Transverse colon (tissue), 4 donors: Measurements from ENCODE around the gene SULT4A1.

Experiments
- EP300 ChIP-seq: sonication (generic); formaldehyde crosslinking; IDR thresholded peaks from one replicate; pipeline ENCODE4 v1.6.1; 2017; ENCODE audit warnings: antibody characterized with exemption, low read depth
- POLR2A ChIP-seq: fragments of 450-650 bp; IDR thresholded peaks from one replicate; pipeline ENCODE4 v1.6.1; 2016; ENCODE audit warnings: antibody characterized with exemption, mild to moderate bottlenecking, moderate library complexity
- POLR2AphosphoS5 ChIP-seq, 3 donors: sonication (generic); formaldehyde crosslinking; IDR thresholded peaks; one replicate each; pipeline ENCODE4 v1.6.1; 2016; ENCODE audit warnings: antibody characterized with exemption in 3 of 3
- TF ChIP-seq, protein P1 (sequence below), 5 experiments: fragments of 200-600 bp in 3 of 5; fragments of 450-650 bp in 2 of 5; sonication (generic) in 3 of 5; IDR thresholded peaks; 1 replicate in 2 of 5; 2 replicates in 3 of 5; pipeline ENCODE4 v1.5.1; 2016 to 2017; ENCODE audit warnings: antibody characterized with exemption in 5 of 5, inconsistent platforms in 3 of 5, mild to moderate bottlenecking in 2 of 5, moderate library complexity in 1 of 5

DNA sequence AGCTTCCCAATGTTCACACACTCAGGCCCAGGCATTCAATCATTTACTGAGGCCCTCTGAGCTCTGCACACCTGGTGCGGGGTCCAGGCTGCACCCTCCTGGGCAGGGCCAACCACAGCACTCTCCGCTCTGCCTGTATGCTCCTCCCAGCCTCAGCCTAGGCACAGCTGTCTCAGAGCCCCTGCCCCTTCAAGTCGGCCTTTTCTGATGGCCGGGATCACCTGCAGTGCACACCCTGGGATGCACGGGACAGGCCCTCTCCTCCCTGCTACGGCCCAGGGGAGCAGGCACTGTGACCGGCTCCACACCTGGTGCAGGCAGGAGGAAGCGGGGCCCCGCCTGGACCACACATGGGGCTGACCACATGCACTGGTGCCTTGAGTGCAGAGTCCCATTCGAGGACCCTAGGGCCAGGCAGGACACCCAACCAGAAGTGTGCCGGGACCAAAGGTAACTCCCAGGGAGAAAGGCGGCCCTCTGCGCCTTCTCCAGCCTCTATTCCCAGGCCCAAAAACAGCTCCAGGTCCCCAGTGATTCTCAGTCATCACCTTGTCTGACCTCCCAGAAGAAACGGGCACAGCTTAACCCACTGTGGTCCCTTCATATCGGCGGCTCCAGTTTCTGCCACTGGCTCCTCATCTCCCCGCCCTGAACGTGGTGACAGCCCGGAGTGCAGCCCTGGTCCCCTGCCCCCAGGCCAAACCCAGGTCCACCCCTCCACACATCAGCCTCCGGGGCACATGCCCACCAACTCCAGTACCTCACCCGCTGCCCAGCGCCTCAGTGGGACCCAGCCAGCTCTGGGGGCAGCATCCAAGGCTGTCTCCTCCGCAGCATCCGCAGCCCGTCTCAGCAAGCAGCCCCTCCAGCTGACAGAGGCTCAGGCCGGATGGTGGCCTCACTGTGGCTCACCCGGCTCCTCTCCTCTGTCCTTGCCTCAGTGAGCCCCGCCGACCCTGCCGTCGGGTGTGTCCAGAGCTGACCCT is 17.5 kb downstream of the SULT4A1 start:
- TF ChIP-seq, protein P1, sequence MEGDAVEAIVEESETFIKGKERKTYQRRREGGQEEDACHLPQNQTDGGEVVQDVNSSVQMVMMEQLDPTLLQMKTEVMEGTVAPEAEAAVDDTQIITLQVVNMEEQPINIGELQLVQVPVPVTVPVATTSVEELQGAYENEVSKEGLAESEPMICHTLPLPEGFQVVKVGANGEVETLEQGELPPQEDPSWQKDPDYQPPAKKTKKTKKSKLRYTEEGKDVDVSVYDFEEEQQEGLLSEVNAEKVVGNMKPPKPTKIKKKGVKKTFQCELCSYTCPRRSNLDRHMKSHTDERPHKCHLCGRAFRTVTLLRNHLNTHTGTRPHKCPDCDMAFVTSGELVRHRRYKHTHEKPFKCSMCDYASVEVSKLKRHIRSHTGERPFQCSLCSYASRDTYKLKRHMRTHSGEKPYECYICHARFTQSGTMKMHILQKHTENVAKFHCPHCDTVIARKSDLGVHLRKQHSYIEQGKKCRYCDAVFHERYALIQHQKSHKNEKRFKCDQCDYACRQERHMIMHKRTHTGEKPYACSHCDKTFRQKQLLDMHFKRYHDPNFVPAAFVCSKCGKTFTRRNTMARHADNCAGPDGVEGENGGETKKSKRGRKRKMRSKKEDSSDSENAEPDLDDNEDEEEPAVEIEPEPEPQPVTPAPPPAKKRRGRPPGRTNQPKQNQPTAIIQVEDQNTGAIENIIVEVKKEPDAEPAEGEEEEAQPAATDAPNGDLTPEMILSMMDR (IDR thresholded peaks at IDR 0.05) = no peak
- TF ChIP-seq POLR2A (no peak), EP300 (no peak), POLR2AphosphoS5 (IDR thresholded peaks at IDR 0.05) (no peak)
